ENCODE results near the gene ASPHD1.
"Not testable (repeated sequence)": the region's sequence is repeated elsewhere in the genome, so short reads cannot be mapped to it uniquely, and the experiment has no call there.

The ASPHD1 gene

DNA sequence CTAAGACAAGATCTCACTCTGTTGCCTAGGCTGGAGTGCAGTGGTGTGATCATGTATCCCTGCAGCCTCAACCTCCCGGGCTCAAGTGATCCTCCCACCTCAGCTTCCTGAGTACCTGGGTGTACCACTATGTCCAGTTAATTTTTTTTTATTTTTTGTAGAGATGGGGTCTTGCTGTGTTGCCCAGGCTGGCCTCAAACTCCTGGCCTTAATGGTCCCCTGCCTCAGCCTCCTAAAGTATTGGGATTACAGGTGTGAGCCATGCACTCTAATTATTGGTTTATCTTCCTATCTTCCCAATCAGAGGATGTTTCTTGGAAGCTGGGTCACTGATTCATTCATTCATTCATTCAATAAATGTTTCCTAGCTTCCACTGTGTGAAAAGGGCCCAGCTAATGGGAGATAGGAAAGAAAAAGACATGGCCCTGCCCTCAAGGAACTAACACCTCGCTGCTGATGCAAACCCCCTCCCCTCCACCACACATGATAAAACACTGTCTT is 8.5 kb downstream of the ASPHD1 start:
- no peak for DNase-seq

DNA sequence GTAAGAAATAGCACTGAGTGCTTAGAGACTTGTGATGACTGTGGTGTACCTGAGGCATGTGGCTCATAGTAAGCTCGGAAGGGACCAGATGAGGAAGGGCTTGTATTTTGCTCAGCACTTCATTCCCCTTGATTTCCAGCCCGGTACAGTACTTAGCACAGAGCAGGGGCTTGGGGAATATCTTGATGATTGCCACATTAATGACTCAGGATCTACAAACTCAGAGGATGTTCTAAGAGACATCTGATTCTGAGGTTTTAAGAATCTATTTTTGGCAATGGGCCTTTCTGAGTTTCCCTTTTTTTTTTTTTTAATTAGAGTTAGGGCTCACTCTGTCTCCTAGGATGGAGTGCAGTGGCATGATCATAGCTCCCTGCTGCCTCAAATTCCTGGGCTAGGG is 9.1 kb downstream of the ASPHD1 start:
- DNase-seq = peak; percentile 14 to 21

DNA sequence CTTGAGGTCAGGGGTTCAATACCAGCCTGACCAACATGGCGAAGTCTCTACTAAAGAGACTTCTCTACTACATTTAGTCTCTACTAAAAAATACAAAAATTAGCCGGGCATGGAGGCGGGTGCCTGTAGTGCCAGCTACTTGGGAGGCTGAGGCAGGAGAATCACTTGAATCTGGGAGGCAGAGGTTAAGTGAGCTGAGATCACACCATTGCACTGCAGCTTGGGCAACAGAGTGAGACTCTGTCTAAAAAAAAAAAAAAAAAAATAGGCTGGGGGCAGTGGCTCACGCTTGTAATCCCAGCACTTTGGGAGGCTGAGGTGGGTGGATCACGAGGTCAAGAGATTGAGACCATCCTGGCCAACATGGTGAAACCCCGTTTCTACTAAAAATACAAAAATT is 9.6 kb downstream of the ASPHD1 start:
- DNase-seq = not testable (repeated sequence)

DNA sequence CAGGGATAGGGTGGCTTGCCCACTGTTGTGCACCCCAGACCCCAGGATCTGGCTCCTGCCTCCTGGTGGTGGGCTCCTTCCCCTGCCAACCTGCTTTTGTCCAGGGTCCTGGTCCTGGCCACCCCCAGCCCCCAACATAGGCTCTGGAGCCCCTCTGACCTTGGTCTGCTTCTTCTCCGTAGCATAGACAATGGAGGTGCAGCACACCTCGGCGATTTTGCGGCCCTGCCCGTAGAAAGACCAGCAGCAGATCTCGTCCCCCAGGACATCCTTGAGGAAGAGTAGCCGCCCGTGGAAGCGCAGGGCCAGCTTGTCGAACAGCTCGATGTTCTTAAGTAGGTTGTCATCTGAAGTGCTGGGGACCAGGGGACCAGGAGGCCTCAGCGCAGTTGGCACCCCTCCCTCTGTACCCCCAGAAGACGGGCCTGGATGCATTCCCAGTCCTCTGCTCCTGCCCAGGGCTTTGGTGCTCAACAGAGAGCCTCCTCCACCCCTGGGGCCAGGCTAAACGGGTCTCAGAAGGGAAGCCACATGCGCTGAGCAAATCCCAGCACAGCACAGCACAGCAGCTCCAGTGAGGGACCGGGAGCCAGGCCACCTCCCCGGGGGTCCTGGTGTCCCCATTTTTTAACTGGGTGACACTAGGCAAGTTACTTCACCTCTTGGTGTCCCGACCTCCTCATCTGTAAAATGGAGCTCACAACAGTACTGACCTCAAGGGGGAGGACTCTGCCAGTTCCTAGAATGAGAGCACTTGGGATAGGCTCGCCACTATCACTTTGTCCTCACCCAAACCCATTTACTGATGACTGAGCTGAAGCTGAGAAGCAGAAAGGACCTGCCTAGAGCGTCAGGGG is 10.8 kb downstream of the ASPHD1 start:
- no peak for DNase-seq

DNA sequence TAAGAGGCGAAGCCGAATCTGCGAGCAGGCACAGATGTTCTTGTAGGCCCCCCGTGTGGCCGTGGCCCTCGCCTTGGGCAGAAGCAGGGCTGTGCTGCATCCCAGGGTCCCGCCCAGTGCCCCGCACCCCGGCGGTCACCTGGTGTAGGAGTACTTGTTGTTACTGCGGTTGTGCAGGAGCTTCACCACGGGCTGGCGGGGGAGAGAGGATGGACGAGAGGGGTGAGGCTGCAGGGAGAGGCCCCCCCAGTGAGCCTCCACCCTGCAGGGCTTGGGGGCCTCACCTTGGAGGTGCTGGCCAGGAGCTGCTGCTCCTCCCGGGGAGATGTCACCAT is 11.4 kb downstream of the ASPHD1 start:
- no peak for DNase-seq

DNA sequence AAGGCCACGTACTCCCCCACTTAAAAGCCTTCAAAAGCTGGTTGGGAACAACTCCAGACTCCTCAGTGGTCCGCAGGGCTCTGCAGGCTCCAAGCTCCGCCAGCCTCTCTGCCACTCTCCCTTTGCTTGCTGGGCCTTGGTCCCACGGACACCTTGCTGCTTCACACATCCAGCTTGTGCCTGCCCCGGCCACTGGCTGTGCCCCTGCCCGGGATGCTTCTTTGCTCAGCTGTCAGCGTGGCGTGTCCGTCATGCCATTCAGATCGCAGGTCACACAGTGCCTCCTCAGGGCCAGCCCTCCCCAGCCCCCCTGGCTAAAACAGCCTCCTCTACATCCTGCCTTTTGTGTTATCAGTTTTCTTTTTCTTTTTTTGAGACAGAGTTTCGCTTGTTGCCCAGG is 11.8 kb downstream of the ASPHD1 start:
- DNase-seq = no peak

DNA sequence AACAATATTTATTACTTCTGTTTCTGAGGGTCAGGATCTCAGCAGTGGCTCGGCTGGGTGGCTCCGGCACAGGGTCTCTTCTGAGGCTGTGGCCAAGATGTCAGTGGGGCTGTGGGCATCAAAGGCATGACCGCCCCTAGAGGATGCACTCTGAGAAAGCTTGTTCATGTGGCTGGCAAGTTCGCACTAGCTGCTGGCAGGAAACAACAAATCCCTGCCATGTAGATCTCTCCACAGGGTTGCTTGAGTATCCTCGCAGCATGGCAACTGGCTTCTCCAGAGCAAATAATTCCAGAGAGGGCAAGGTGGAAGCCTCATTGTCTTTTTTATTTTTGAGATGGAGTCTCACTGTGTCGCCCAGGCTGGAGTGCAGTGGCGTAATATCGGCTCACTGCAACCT is 13.2 kb downstream of the ASPHD1 start:
- no peak for DNase-seq

DNA sequence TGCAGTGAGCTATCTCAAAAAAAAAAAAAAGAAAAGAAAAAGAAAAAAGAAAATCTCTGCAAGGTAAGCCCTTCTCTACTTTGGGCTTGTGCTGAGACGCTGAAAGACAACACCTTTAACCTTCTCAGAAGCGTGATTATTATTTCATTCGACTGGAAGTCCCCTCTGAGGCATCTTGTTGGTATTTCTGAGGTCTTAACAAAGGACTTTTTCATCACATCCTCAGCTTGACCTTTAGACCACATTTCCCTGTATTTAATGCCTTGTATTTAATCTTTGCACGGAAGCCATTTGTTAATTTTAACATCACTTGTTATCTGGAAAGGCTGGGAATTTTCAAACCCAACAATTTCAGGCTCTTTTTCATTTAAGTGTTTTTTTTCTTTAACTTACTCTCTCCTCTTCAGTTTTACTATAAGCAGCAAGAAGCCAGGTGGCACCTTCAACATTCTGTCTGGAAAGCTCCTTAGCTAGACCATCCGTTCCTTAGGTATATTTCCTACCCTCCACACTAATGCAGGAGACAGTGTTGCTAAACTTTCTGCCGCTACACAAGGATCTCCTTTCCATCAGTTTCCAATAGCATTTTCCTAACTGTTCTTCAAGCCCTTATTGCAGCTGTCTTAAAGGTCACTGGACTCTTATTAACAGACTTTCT is 15.4 kb downstream of the ASPHD1 start:
- DNase-seq = no peak

DNA sequence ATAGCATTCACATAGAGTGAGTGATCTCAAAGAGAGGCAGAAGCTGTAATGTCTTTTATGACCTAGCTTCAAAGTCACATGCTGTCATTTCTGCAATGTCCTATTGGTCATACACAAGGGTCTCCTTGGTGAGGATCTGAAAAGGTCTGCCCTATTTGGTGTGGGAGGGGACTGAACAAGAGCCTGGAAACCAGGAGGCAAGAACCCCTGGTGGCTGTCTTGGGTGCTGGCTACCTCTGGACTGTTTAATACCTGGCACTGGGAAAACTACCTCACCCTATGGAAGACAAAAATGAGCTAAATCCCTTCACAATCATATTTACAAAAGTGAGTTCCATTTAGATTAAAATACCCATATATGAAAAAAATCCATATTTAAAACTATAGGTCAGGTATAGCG is 16.7 kb downstream of the ASPHD1 start:
- no peak for DNase-seq

DNA sequence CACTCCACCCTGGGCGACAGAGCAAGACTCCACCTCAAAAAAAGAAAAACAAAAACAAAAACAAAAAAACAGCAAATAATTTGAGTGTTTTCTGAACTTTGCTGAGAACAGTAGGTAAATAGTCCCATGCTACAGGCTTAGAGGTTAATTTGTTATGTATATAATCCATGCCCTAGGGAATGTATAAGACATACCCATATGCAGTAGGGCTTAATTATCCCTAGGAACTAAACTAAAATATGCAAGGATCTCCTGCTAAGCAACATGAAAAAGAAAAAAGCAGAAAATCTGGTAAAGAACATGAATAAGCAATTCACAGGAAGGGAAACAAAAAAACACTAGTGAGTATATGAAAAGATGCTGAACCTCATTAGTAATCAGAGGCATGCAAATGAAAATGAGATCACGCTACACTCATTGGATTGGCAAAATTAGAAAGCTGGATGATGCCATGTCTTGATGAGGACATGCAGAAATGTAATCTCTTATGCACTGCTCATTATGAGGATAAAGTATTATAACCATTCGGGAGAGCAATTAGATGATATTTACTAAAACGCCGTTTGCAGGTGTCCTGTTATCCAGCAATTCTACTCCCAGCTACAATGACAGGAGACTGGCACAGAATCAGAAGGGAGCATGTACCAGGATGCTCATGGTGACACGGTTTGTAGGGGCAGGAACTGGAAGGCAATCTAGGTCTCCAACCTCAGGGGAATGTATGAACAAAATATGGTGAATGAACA is 20.2 kb downstream of the ASPHD1 start:
- DNase-seq = no peak

DNA sequence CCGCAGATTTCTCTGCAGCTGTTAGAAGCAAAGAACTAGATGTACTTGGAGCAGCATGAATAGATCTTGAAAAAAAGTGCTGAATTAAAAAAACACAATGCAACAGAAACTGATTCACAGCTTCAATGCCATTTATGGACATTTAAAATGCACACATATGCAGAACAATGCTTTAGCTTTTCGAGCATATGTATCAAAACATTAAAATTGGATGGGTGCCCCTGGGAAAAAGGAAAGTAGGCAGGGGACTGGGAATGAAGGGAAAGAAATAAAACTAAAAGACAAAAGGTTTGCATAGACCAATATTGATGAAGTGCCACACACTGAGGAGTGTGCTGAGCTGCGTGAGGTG is 20.7 kb downstream of the ASPHD1 start:
- DNase-seq = no peak

DNA sequence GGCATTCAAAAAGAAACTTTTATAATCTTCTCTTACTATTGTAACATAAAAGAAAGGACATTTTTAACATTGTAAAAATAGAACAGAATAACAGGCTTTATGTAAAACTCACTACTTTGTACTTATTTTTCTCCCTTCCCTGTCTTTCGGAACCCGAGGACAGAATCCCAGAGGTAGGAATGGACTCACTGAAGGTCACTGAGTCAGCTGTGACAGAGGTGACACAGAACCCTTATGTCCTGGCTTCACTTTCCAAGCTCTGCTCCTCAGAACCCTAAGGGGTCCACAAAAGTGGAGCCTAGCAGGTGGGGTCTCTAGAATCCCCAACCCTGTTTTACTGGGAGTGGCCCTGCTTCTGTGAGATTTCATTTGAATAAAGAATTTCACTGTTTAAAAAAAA is 22.0 kb downstream of the ASPHD1 start:
- no peak for DNase-seq

DNA sequence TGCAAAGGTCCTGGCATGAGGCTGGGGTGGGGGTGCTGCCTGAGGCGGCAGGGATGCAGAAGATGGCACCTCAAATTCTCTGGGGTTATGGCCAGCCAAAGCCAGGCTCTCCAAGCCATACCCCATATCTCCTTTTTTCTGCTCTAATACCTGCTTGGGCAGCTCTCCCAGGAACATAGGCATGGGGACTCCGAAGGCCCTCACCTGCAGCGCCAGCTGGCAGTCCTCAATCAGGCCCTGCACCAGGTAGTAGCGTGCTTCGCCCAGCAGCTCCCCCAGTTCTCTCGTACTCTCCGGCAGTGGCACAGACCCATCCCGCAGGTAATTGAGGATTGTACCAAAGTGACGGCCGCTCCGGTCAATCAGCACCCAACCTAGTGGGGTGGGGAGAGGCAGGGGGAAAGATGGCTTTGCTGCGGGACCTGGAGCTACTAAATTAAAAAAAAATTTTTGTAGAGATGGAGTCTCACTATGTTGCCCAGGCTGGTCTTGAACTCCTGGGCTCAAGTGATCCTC is 22.8 kb downstream of the ASPHD1 start:
- DNase-seq = no peak

DNA sequence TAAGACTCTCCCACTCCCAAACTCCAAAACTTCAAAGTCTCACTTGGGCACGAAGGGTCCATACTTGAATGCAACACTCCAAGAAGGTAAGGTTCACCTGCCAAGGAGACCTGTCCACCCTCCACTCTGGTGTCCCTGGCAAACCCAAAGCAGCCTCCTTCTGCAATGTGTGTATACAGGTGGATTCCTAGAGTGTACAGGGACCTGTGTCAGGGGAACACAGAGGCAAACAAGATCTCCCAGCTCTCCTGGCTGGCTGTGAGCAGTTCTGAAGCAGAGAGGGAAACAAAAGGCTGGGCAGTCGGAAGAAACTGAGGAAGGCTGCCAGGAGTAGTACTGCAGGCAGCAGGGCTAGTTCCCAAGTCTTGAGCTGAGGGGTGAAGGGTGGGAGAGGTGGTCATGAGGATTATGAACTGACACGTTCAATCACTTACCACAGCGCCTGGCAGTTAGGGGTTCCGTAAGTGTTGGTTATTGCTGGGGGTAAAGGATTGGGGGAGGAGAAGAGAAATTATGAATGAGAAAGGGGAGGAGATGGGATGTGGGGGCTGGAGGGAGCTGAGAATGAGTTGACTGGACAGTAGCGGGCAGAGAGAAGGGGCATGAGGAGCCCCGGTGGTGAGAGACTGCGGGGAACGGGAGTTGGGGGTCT is 24.9 kb downstream of the ASPHD1 start:
- no peak for DNase-seq

DNA sequence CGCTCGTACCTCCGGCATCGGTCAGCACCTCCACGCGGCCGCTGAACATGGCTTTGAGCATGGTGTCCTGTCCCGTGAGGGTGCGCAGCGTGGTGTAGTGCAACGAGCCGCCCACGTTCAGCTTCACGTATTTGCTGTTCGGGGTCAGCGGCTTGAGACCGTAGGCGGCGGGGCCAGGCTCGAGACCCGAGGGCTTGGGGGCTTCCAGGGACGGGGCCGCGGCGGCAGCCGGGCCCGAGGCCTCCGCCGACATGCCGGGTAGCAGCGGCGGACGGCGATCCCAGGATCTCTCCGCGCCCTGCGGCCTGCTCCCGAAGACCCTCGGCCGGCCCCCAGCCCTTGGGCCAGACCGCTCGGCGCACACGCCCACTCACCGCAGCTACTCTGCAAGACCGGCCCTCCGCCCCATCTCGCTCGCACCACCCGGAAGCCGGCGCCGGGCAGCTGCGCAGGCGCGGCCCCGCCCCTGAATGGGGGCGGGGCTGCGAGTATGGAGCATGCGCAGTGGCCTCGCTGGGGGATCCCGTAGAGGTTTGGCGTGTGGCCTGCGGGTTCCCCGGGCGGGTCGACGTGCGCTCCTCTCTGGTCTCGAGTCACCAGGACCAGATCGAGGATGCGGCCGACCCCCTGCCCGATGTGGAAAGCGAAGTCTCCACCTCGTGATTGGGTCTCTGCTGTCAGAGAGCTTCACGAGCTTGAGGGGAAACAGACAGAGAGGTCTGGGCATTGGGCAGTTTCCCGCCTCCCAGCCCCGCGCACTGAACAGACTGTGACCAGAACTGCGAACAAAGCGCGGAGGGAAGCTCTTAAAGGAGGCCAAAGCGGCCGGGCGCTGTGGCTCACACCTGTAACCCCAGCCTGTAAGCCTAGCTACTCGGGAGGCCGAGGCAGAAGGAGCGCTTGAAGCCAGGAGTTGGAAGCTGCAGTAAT is 25.8 kb downstream of the ASPHD1 start, which contains the start of gene KCTD13:
Gene KCTD13 (minus strand): TSS at position 446 of the 930 bp plus-strand sequence. CDS start 193 bp downstream, at position 253.
- DNase-seq = peak; percentile 45 to 63

DNA sequence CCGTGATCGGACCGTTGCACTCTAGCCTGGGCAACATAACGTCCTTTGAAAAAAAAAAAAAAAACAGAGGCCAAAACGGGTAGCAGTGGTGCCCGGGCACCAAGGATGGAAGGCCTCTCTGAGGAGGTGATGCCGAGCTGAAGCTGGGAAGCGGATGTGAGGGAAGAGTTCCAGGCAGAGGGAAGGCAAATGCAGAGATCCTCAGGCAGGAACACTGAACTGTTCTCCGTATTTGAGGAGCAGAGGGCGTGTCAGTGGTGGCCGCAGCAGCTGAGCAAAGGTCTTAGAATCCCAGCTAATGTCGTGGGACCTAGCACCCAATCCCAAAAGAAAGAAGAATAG is 26.4 kb downstream of the ASPHD1 start:
- DNase-seq = no peak

DNA sequence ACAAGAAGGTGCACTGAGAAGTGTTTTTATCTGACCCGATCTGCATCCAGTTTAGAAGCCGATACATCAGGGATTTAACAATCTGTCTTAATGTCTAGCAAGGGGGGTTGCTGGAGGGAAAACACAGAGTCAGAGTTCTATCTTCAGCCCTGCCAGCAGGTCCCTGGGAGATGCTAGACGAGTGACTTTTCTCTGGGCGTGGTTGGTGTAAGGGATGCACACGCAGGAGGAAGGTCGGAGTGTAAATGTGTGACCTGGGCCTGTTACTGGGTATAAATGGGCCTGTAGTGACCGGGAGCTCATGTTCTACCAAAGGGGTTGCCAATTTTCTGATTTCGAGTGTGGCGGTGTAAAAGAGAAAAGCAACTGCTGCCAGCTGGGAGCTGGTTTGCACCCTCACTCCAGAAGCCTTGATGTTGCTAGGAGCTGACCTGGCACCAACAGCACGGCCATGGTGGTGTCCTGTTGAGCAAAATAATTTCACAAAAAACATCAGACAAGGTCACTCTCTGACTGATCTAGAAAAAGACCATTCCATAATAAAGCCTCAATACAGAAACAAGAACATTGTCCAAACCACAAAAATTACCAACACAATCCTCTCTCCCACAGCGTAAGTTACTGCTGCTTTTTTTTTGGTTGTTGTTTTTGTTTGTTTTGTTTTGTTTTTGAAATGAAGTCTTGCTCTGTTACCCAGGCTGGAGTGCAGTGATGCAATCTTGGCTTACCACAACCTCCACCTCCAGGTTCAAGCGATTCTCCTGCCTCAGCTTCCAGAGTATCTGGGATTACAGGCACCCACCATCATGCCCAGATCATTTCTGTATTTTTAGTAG is 27.0 kb downstream of the ASPHD1 start:
- no peak for DNase-seq

DNA sequence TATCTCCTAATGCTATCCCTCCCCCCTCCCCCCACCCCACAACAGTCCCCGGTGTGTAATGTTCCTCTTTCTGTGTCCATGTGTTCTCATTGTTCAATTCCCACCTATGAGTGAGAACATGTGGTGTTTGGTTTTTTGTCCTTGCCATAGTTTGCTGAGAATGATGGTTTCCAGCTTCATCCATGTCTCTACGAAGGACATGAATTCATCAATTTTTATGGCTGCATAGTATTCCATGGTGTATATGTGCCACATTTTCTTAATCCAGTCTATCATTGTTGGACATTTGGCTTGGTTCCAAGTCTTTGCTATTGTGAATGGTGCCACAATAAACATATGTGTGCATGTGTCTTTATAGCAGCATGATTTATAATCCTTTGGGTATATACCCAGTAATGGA is 31.5 kb downstream of the ASPHD1 start:
- DNase-seq = not testable (repeated sequence)

DNA sequence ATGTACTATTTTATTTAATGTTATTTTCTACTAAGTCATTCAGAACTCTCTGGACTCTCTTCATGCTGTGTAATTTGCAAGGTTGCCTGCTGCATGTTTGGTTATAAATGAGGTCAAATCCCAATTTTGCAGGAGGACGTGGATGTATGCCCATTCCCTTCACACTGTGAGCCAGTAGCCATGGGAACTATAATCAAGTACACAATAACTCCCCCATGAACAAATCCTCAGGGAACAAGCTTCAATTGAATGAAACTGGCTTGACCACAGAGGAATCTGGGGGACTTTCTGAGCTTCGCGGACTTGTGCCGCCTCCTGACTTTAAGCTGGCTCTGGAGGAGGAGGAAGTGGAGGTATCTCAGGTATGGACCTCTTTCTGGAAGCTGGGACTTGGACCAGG is 40.4 kb downstream of the ASPHD1 start:
- no peak for DNase-seq

DNA sequence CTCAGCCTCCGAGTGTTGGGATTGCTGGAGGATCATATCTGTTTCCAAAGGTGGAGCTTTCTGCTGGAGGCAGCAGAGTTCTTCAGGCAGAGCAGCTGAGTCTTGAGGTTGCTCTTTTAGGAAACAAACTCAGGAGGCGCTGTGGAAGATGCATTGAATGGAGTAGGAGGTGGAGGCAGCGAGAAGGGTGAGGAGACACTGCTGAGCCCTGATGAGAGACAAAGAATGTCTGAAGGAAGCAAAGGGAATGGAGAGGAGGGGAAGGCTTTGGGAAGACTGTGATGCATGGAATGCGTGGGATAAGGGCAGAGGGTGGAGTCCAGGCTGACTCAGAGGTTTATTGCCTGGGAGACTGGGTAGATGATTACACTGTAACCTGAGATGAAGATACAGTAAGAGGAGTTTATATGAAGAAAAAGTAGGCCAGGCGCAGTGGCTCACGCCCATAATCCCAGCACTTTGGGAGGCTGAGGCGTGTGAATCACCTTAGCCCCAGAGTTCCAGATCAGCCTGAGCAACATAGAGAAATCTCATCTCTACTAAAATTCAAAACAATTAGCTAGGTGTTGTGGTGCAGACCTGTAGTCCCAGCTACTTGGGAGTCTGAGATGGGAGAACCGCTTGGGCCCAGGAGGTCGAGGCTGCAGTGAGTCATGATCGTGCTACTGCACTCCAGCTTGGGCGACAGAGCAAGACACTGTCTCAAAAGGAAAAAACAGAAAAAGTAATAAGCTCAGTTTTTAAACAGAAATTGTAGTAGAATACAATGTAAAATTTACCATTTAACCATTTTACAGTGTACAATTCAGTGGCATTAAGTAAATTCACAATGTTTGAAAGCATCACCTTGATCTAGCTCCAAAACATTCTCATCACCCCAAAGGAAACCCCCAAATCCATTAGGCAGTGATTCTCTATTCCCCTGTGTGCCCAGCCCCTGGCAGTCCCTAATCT is 43.8 kb downstream of the ASPHD1 start:
- DNase-seq = no peak

Data from AML-193 (cell line).